Neutrophil (primary cell): ENCODE measurements around the gene SKIDA1.

Source experiments
- H3K27ac ChIP-seq: fragments of 200-600 bp; sonication (generic); 2 replicates; pipeline ENCODE4 v1.5.1; 2016; ENCODE audit warnings: mild to moderate bottlenecking, moderate library complexity
- H3K27me3 ChIP-seq: fragments of 200-600 bp; sonication (generic); 2 replicates; pipeline ENCODE4 v1.6.0; 2016; ENCODE audit warnings: mild to moderate bottlenecking
- H3K36me3 ChIP-seq: fragments of 200-600 bp; sonication (generic); 2 replicates; pipeline ENCODE4 v1.5.1; 2017
- H3K4me1 ChIP-seq, 2 experiments: fragments of 200-600 bp in 1 of 2; sonication (generic) in 1 of 2; 1 replicate in 1 of 2; 2 replicates in 1 of 2; pipeline versions ENCODE4 v1.5.1 to v1.6.1; 2013 to 2016; ENCODE audit warnings: low read depth in 1 of 2, low read length in 1 of 2, mild to moderate bottlenecking in 1 of 2, moderate library complexity in 1 of 2; ENCODE audit not compliant: control insufficient read depth in 1 of 2, insufficient read depth in 1 of 2
- H3K4me3 ChIP-seq, 2 experiments: fragments of 200-600 bp in 1 of 2; sonication (generic) in 1 of 2; 1 replicate in 1 of 2; 2 replicates in 1 of 2; pipeline ENCODE4 v1.5.1; 2013 to 2016; ENCODE audit warnings: low read depth in 1 of 2, low read length in 1 of 2, mild to moderate bottlenecking in 1 of 2, moderate library complexity in 1 of 2
- H3K9me3 ChIP-seq: fragments of 200-600 bp; sonication (generic); 2 replicates; pipeline ENCODE4 v1.5.1; 2016
- CTCF ChIP-seq: fragments of 200-600 bp; sonication (generic); IDR thresholded peaks from 2 replicates; pipeline ENCODE4 v1.5.1; 2016; ENCODE audit warnings: antibody characterized with exemption

SKIDA1 gene

GRCh38 chr10:21473135-21473534, 52.3 kb downstream of the SKIDA1 start:
- Histone ChIP-seq H3K36me3 (no peaks in the 10 kb centered on the region), H3K27me3 (no peaks in the 10 kb centered on the region), H3K4me1 (no peaks in the 10 kb centered on the region), H3K4me3 (no peak overlapping the region), H3K27ac (no peak overlapping the region), H3K9me3 (no peaks in the 10 kb centered on the region)
- no peak for TF ChIP-seq CTCF

GRCh38 chr10:21468086-21468485, 57.4 kb downstream of the SKIDA1 start:
- no peak for TF ChIP-seq CTCF

GRCh38 chr10:21467633-21468032, 57.8 kb downstream of the SKIDA1 start:
- Histone ChIP-seq H3K27me3 (no peaks in the 10 kb centered on the region), H3K9me3 (no peaks in the 10 kb centered on the region), H3K36me3 (no peaks in the 10 kb centered on the region), H3K27ac (no peak overlapping the region), H3K4me1 (no peaks in the 10 kb centered on the region), H3K4me3 (no peak overlapping the region)
- no peak for TF ChIP-seq CTCF

More at GRCh38 chr10:21468086-21468485, 57.4 kb downstream of the SKIDA1 start:
- no peaks in the 10 kb centered on the region for H3K9me3 ChIP-seq
- no peaks in the 10 kb centered on the region for H3K36me3 ChIP-seq
- no peak overlapping the region for H3K27ac ChIP-seq
- H3K4me3 ChIP-seq: no peak overlapping the region
- H3K27me3 ChIP-seq: no peaks in the 10 kb centered on the region
- H3K4me1 ChIP-seq: no peaks in the 10 kb centered on the region

GRCh38 chr10:21464134-21464533, 61.3 kb downstream of the SKIDA1 start:
- Histone ChIP-seq H3K9me3 (no peaks in the 10 kb centered on the region), H3K27me3 (no peaks in the 10 kb centered on the region)
- TF ChIP-seq CTCF: no peak

More at GRCh38 chr10:21464134-21464533, 61.3 kb downstream of the SKIDA1 start:
- Histone ChIP-seq H3K27ac (no peak overlapping the region), H3K36me3 (no peaks in the 10 kb centered on the region), H3K4me3 (no peak overlapping the region), H3K4me1 (no peaks in the 10 kb centered on the region)
